Endodermal cell (in vitro differentiated cells): ENCODE results near the gene CHTOP. TPM values are rescaled to one million over a fixed set of nuclear protein-coding genes. Genes with fewer than 3 reads are reported as not detected.

ENCODE experiments used
- DNase-seq: peaks from one replicate; pipeline ENCODE4 v3.0.0-alpha.2; 2017
- H3K27ac ChIP-seq: 2 replicates; pipeline ENCODE4 v1.5.1; 2013; ENCODE audit warnings: mild to moderate bottlenecking, low read depth, low read length, moderate library complexity
- H3K27me3 ChIP-seq: 2 replicates; pipeline ENCODE4 v1.6.1; 2013; ENCODE audit warnings: mild to moderate bottlenecking, low read length, moderate library complexity; ENCODE audit not compliant: insufficient read depth, control insufficient read depth, poor library complexity, severe bottlenecking
- H3K36me3 ChIP-seq: 2 replicates; pipeline ENCODE4 v1.7.0; 2013; ENCODE audit warnings: mild to moderate bottlenecking, low read length, moderate library complexity; ENCODE audit not compliant: control insufficient read depth, insufficient read depth
- H3K4me1 ChIP-seq: one replicate; pipeline ENCODE4 v1.7.0; 2013; ENCODE audit warnings: low read length; ENCODE audit not compliant: control insufficient read depth, insufficient read depth
- H3K4me3 ChIP-seq: 2 replicates; pipeline ENCODE4 v1.5.1; 2013; ENCODE audit warnings: mild to moderate bottlenecking, low read length, moderate library complexity
- H3K9ac ChIP-seq: 2 replicates; pipeline ENCODE4 v1.6.1; 2013; ENCODE audit warnings: mild to moderate bottlenecking, low read length, moderate library complexity; ENCODE audit not compliant: poor library complexity, severe bottlenecking; ENCODE audit errors: extremely low read depth
- H3K9me3 ChIP-seq: 2 replicates; pipeline ENCODE4 v1.6.1; 2013; ENCODE audit warnings: mild to moderate bottlenecking, low read length, moderate library complexity; ENCODE audit not compliant: control insufficient read depth
- H3K27ac Mint-ChIP-seq: 2 replicates; pipeline ENCODE4 v1.8.0; 2020; ENCODE audit warnings: mixed read lengths
- H3K27me3 Mint-ChIP-seq: 2 replicates; pipeline ENCODE4 v1.8.0; 2021; ENCODE audit warnings: mild to moderate bottlenecking, mixed read lengths; ENCODE audit not compliant: insufficient read depth
- H3K36me3 Mint-ChIP-seq: 2 replicates; pipeline ENCODE4 v1.8.0; 2020; ENCODE audit warnings: low read depth, mixed read lengths
- H3K4me1 Mint-ChIP-seq: 2 replicates; pipeline ENCODE4 v1.8.0; 2020; ENCODE audit warnings: mixed read lengths
- H3K4me3 Mint-ChIP-seq: 2 replicates; pipeline ENCODE4 v1.8.0; 2020; ENCODE audit warnings: mild to moderate bottlenecking, moderate library complexity, mixed read lengths
- H3K9me3 Mint-ChIP-seq: 2 replicates; pipeline ENCODE4 v1.8.0; 2020; ENCODE audit warnings: mild to moderate bottlenecking, mixed read lengths
- CTCF ChIP-seq: fragments of 200-600 bp; sonication (generic); conservative IDR thresholded peaks from 2 replicates; pipeline ENCODE4 v1.5.0; 2021; ENCODE audit warnings: antibody characterized with exemption, mild to moderate bottlenecking
- WGBS, 2 experiments: methylation state at CpG; one replicate each; pipeline versions ENCODE4 v1.1.5 to v1.1.7; 2013; ENCODE audit warnings: missing lambda C conversion rate in 2 of 2, mixed read lengths in 1 of 2; ENCODE audit not compliant: insufficient coverage in 1 of 2, insufficient read length in 1 of 2; 5-methylcytosine and 5-hydroxymethylcytosine counted together
- total RNA-seq, 2 donors: library from RNA; stranded (reverse); fragmentation: NEBNext Ultra II Directional in 1 of 2; extraction: Animal tissue kit (Norgen Biotek cat#: 25700) in 1 of 2; gene quantifications; 2 replicates in 1 of 2; 3 replicates in 1 of 2; pipeline ENCODE4 v1.2.1, GENCODE V29; 2021

CHTOP gene
- total RNA-seq, 2 donors from 2014 or later = 98.4 to 117 TPM

DNA sequence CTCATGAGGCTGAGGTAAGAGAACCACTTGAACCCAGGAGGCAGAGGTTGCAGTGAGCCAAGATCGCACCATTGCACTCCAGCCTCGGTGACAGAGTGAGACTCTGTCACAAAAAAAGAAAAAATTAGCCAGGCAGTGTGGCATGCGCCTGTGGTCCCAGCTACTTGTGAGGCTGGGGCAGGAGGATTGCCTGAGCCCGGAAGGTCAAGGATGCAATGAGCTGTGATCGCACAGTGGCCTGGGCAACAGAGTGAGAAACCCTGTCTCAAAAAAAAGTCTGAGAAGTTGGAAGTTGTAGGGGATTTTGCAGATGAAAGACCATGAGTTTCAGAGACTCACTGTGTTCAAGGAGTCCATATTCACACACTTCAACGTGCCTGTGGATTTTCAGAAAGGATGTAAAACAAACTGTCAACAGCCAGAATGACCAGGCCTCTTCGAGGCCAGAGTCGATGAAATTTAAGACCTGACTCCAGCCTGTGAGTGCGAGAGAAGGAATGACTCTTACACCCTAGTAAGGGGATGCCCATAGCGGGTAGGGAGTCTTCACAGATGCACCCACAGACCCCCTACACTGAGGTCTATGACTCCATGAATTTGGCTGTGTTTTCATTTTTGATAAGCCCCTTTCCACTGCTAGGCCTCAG, 8.8 kb upstream of the CHTOP start:
- no peak for TF ChIP-seq CTCF
- Histone ChIP-seq H3K27ac (no peak overlapping the region), H3K4me1 (no peaks in the 10 kb centered on the region), H3K36me3 (peaks cover 56% of the 10 kb centered on the region), H3K9ac (peak overlapping the region; percentile 47), H3K27me3 (no peaks in the 10 kb centered on the region), H3K9me3 (no peaks in the 10 kb centered on the region), H3K4me3 (peak overlapping the region; percentile 99)
- WGBS, 2 experiments = 95 to 100% methylated on average over 10 of the region's 10 CpGs
- H3K27me3 Mint-ChIP-seq = no peaks in the 10 kb centered on the region
- H3K4me3 Mint-ChIP-seq = peak overlapping the region; percentile 89
- peaks cover 31% of the 10 kb centered on the region for H3K4me1 Mint-ChIP-seq
- H3K36me3 Mint-ChIP-seq = peaks cover 49% of the 10 kb centered on the region
- no peaks in the 10 kb centered on the region for H3K9me3 Mint-ChIP-seq
- H3K27ac Mint-ChIP-seq = no peak overlapping the region
- DNase-seq = no peak

DNA sequence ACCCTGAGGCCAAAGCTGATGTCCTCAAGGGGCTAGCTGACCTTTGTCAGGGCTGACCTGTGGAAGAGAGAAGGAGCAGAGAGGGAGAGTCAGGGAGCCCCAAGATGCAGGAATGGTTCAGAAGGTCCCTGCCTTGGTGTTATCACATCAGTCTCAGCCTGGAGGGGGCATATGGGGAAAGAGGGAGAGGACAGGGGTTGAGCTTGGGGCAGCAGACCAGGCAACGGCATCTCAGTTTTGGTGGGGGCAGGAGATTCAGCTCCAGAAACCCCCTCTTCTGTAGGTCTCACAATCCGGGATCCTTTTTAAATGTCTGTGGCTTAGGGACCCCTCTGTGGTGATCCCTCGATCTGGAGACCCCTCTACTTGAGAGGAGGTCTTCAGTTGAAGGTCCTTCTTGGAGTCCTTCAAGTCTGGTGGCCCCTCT, 7.4 kb upstream of the CHTOP start:
- peak overlapping the region; percentile 96 for H3K27ac Mint-ChIP-seq
- Histone ChIP-seq H3K9ac (peak overlapping the region; percentile 85), H3K27ac (peak overlapping the region; percentile 63)

DNA sequence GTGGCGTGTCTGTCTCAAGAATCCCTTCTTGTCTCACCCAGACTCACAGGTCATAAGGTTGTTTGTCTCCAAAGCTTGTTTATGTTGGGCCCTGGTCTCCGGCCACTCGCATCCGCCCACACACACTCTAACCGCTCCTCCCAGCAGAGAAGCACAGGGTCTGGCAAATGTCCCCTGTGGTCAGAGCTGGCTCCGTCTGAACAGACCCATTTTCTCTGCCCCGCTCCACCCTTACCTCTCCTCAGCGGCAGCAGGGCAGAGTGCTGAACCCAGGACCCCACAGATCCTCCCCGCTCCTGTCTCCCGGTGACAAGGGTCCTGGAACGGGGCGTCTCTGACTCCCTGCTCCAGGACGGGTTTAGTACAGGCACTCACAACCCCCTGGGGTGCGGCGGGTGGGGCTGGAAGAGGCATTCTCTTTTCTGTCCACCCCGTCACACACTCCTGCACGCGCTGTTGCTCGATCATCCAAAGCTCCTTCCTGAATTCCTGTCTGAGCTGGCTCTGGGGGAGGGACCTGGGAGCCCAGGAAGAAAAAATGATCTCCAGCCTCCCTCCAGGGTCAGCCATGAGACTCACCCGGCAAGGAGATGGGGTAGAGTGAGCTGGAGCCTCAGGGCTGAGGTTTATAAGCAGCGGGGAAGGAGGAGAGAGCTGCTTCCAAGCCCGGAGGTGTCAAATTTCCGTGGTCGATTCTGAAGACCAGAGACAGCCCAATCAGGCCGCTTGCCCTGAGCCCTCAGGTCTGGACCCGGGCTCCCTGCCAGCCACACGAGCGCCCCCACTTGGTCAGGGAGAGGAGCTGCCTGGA, 6.8 kb upstream of the CHTOP start, which contains the start of gene S100A13:
S100A13 (minus strand) TSS at position 602 of the 811 bp plus-strand sequence. CDS start 1,033 bp downstream, outside the sequence.
- H3K27me3 ChIP-seq = no peaks in the 10 kb centered on the region
- Mint-ChIP-seq H3K36me3 (peaks cover 40% of the 10 kb centered on the region), H3K4me1 (peaks cover 31% of the 10 kb centered on the region), H3K4me3 (peak within 1 kb of the TSS; percentile 89), H3K9me3 (no peaks in the 10 kb centered on the region), H3K27me3 (no peaks in the 10 kb centered on the region), H3K27ac (peak within 1 kb of the TSS; percentile 96)
- WGBS, 2 experiments = 5 to 6% methylated on average over 18 to 28 of the region's 28 CpGs
- TF ChIP-seq CTCF = peak; percentile 95
- DNase-seq = peak; percentile 98
- peak within 1 kb of the TSS; percentile 63 for H3K27ac ChIP-seq
- H3K4me1 ChIP-seq = no peaks in the 10 kb centered on the region
- peak within 1 kb of the TSS; percentile 99 for H3K4me3 ChIP-seq
- no peaks in the 10 kb centered on the region for H3K9me3 ChIP-seq
- H3K9ac ChIP-seq = peak within 1 kb of the TSS; percentile 85
- H3K36me3 ChIP-seq = peaks cover 38% of the 10 kb centered on the region

More for the DNA sequence above, 7.4 kb upstream of the CHTOP start:
- Histone ChIP-seq H3K4me1 (no peaks in the 10 kb centered on the region), H3K9me3 (no peaks in the 10 kb centered on the region), H3K27me3 (no peaks in the 10 kb centered on the region), H3K4me3 (peak overlapping the region; percentile 99), H3K36me3 (peaks cover 44% of the 10 kb centered on the region)
- no peak for TF ChIP-seq CTCF
- Mint-ChIP-seq H3K36me3 (peaks cover 41% of the 10 kb centered on the region), H3K9me3 (no peaks in the 10 kb centered on the region), H3K27me3 (no peaks in the 10 kb centered on the region), H3K4me1 (peaks cover 31% of the 10 kb centered on the region), H3K4me3 (peak overlapping the region; percentile 89)
- 58 to 75% methylated on average over 2 to 3 of the region's 3 CpGs for WGBS, 2 experiments
- no peak for DNase-seq
